CD4-positive, alpha-beta T cell (primary cell): Measurements from ENCODE around the gene RBM27. TPM values are rescaled to one million over a fixed set of nuclear protein-coding genes. Genes with fewer than 3 reads are reported as not detected.

Experiments
- ATAC-seq: fragments of 200-7000 bp; cut with Tn5 transposase; one replicate; pipeline ENCODE4 v1.10.0; 2022; ENCODE audit warnings: mild to moderate bottlenecking; ENCODE audit not compliant: poor library complexity
- CTCF ChIA-PET: fragments of 350-600 bp; sonication (Branson Sonifier 250); formaldehyde crosslinking; loops from one replicate; lab custom pipeline; 2021; ENCODE audit warnings: antibody characterized with exemption, inconsistent platforms; lab: Charles Lee
- POLR2A ChIA-PET: fragments of 350-600 bp; sonication (Branson Sonifier 250); formaldehyde crosslinking; loops from one replicate; lab custom pipeline; 2021; ENCODE audit warnings: antibody characterized with exemption, inconsistent platforms; lab: Charles Lee
- DNase-seq, 14 experiments: peaks; one replicate each; pipeline ENCODE4 v3.0.0-alpha.2; 2013 to 2020; ENCODE audit warnings: mixed read lengths in 2 of 14
- H3K27ac ChIP-seq, 2 donors: one replicate each; pipeline versions ENCODE4 v1.5.1 to v1.7.0; 2013; ENCODE audit warnings: low read length in 2 of 2, low read depth in 1 of 2, mild to moderate bottlenecking in 1 of 2
- H3K27me3 ChIP-seq, 2 experiments: 1 replicate in 1 of 2; 2 replicates in 1 of 2; pipeline versions ENCODE4 v1.6.1 to v1.7.0; 2013; ENCODE audit warnings: low read length in 2 of 2, control low read depth in 1 of 2, mild to moderate bottlenecking in 1 of 2, moderate library complexity in 1 of 2; ENCODE audit not compliant: insufficient read depth in 2 of 2, control insufficient read depth in 1 of 2
- H3K36me3 ChIP-seq: one replicate; pipeline ENCODE4 v1.6.1; 2013; ENCODE audit warnings: low read length, control low read depth; ENCODE audit not compliant: insufficient read depth
- H3K4me1 ChIP-seq: one replicate; pipeline ENCODE4 v1.6.1; 2013; ENCODE audit warnings: low read length, control low read depth; ENCODE audit not compliant: insufficient read depth
- H3K4me3 ChIP-seq: one replicate; pipeline ENCODE4 v1.5.1; 2013; ENCODE audit warnings: mild to moderate bottlenecking, low read length, moderate library complexity
- H3K9me3 ChIP-seq, 2 experiments: 1 replicate in 1 of 2; 2 replicates in 1 of 2; pipeline versions ENCODE4 v1.6.1 to v1.7.0; 2013; ENCODE audit warnings: low read length in 2 of 2, mild to moderate bottlenecking in 2 of 2, control low read depth in 1 of 2, moderate library complexity in 1 of 2; ENCODE audit not compliant: control insufficient read depth in 1 of 2, insufficient read depth in 1 of 2
- H3K27ac Mint-ChIP-seq: one replicate; pipeline ENCODE4 v1.8.0; 2020; ENCODE audit warnings: mixed read lengths
- H3K27me3 Mint-ChIP-seq: one replicate; pipeline ENCODE4 v1.8.0; 2021; ENCODE audit warnings: mixed read lengths
- H3K36me3 Mint-ChIP-seq: one replicate; pipeline ENCODE4 v1.8.0; 2021; ENCODE audit warnings: low read depth, mixed read lengths
- H3K4me1 Mint-ChIP-seq: one replicate; pipeline ENCODE4 v1.8.0; 2021; ENCODE audit warnings: low read depth, mixed read lengths
- H3K4me3 Mint-ChIP-seq: one replicate; pipeline ENCODE4 v1.8.0; 2020; ENCODE audit warnings: mild to moderate bottlenecking, mixed read lengths
- H3K9me3 Mint-ChIP-seq: one replicate; pipeline ENCODE4 v1.8.0; 2020; ENCODE audit warnings: mixed read lengths
- intact Hi-C, 2 experiments: fragments of 100-400 bp; cut with DNase I in 1 of 2; cut with micrococcal nuclease in 1 of 2; formaldehyde crosslinking; loops; one replicate each; pipeline versions ENCODE4 v1.15.1 to v1.9.0; 2023 to 2025; cut with DNase I, micrococcal nuclease
- total RNA-seq, 174 experiments: library from RNA in 2 of 174; stranded (reverse) in 2 of 174; gene quantifications; one replicate each; pipeline ENCODE4 v1.2.3 and lab custom pipeline; 2021 to 2026
- TF ChIP-seq, protein P1 (sequence below): fragments of 200-600 bp; IDR thresholded peaks from one replicate; pipeline ENCODE4 v1.8.0; 2022; ENCODE audit warnings: antibody characterized with exemption, mild to moderate bottlenecking

RBM27 gene
- total RNA-seq, 2 experiments from 2014 or later = 29.7 to 33.2 TPM

DNA sequence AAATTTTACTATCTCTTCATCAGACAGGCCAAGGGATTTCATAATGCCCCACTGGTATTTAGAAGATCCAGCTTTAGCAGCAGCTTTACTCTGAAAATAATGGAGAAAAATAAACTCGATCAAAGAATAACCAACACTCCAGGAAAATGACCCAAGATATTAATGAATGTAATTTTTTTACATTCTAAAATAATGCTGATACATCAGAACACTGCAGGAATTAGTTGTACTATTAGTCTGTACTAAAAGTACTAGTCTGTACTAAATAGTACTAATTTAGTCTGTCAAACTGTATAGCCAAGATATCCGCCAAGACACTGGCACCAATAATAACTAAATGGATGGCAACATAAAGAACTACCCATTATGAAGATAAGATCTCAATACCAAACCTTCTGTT, 39.0 kb upstream of the RBM27 start:
- CTCF ChIA-PET = no interaction called here
- intact Hi-C loops = no loop called here
- Mint-ChIP-seq H3K4me1 (no peaks in the 10 kb centered on the region), H3K36me3 (peaks cover 89% of the 10 kb centered on the region), H3K4me3 (no peak overlapping the region), H3K27me3 (no peaks in the 10 kb centered on the region), H3K27ac (no peak overlapping the region), H3K9me3 (no peaks in the 10 kb centered on the region)
- H3K4me3 ChIP-seq = no peak overlapping the region
- H3K9me3 ChIP-seq = no peaks in the 10 kb centered on the region
- ATAC-seq (no peak), DNase-seq (no peak)
- H3K27me3 ChIP-seq = no peaks in the 10 kb centered on the region
- H3K4me1 ChIP-seq = no peaks in the 10 kb centered on the region
- peaks cover 84% of the 10 kb centered on the region for H3K36me3 ChIP-seq
- POLR2A ChIA-PET = no interaction called here
- no peak overlapping the region for H3K27ac ChIP-seq
- TF ChIP-seq, protein P1, sequence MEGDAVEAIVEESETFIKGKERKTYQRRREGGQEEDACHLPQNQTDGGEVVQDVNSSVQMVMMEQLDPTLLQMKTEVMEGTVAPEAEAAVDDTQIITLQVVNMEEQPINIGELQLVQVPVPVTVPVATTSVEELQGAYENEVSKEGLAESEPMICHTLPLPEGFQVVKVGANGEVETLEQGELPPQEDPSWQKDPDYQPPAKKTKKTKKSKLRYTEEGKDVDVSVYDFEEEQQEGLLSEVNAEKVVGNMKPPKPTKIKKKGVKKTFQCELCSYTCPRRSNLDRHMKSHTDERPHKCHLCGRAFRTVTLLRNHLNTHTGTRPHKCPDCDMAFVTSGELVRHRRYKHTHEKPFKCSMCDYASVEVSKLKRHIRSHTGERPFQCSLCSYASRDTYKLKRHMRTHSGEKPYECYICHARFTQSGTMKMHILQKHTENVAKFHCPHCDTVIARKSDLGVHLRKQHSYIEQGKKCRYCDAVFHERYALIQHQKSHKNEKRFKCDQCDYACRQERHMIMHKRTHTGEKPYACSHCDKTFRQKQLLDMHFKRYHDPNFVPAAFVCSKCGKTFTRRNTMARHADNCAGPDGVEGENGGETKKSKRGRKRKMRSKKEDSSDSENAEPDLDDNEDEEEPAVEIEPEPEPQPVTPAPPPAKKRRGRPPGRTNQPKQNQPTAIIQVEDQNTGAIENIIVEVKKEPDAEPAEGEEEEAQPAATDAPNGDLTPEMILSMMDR = no peak

DNA sequence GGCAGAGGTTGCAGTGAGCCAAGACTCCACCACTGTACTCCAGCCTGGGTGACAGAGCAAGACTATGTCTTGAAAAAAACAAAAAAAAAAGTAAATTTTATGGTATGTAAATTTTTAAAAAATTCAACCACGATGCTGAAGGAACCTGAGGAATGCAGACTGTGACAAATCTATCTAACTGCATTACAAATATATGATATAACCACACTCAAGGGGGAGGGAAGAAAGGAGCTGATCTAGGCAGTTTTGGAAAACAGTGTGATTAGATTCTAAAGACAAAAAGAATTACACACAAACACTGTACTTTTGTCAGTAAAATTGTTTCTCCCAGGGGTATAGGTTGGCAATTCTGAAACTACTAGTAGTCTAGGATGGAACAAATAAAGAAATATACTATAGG, 37.9 kb upstream of the RBM27 start:
- POLR2A ChIA-PET = no interaction called here
- TF ChIP-seq, protein P1 = no peak
- DNase-seq (no peak), ATAC-seq (no peak)
- CTCF ChIA-PET = interaction anchor here (1.5 kb wide), 1 partner anchor 9 kb away, joined by 4 read pairs; no protein-coding TSS in a partner anchor
- no peaks in the 10 kb centered on the region for H3K9me3 Mint-ChIP-seq
- no peak overlapping the region for H3K27ac Mint-ChIP-seq
- no peaks in the 10 kb centered on the region for H3K27me3 Mint-ChIP-seq
- Histone ChIP-seq H3K27ac (no peak overlapping the region), H3K27me3 (no peaks in the 10 kb centered on the region), H3K4me3 (no peak overlapping the region), H3K4me1 (no peaks in the 10 kb centered on the region), H3K9me3 (no peaks in the 10 kb centered on the region), H3K36me3 (peaks cover 85% of the 10 kb centered on the region)
- H3K4me3 Mint-ChIP-seq = no peak overlapping the region
- H3K36me3 Mint-ChIP-seq = peaks cover 88% of the 10 kb centered on the region
- no peaks in the 10 kb centered on the region for H3K4me1 Mint-ChIP-seq
- intact Hi-C loops = no loop called here

DNA sequence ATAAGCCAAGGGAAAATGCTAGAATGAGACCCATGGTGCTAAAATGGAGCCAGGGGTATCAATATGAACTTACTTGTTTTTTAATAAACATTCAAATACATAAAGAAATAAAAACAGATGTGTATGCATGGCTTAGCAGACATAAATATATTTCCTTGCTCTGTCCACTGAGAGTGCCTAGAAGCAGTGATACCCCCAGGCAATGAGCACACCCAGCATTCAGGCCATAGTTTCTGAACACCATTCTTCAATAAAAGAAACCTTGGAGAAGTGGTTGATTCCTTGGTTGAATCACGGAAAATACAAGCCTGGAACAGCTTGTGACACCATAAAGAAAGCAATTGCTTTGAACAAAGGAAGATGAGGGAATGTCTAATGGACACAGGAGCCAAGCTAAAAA, 37.5 kb upstream of the RBM27 start:
- Mint-ChIP-seq H3K36me3 (peaks cover 88% of the 10 kb centered on the region), H3K4me3 (no peak overlapping the region), H3K4me1 (no peaks in the 10 kb centered on the region), H3K27ac (no peak overlapping the region), H3K27me3 (no peaks in the 10 kb centered on the region), H3K9me3 (no peaks in the 10 kb centered on the region)
- H3K27ac ChIP-seq = no peak overlapping the region
- DNase-seq (no peak), ATAC-seq (no peak)
- H3K4me3 ChIP-seq = no peak overlapping the region
- H3K4me1 ChIP-seq = no peaks in the 10 kb centered on the region
- no peaks in the 10 kb centered on the region for H3K9me3 ChIP-seq
- no peaks in the 10 kb centered on the region for H3K27me3 ChIP-seq
- peaks cover 83% of the 10 kb centered on the region for H3K36me3 ChIP-seq
- ChIA-PET POLR2A (no interaction called here), CTCF (interaction anchor here (1.5 kb wide), 1 partner anchor 10 kb away, joined by 4 read pairs; no protein-coding TSS in a partner anchor)
- intact Hi-C loops = no loop called here
- TF ChIP-seq, protein P1 = no peak
